K562 (cell line): Measurements from ENCODE around the gene WAS. TPM values are rescaled to one million over a fixed set of nuclear protein-coding genes. Genes with fewer than 3 reads are reported as not detected.

ENCODE experiments used
- ATF1 ChIP-seq, 2 experiments: fragments of 450-650 bp in 1 of 2; IDR thresholded peaks; 2 replicates each; pipeline ENCODE4 v1.6.1; 2016; ENCODE audit warnings: missing compliant biosample characterization in 1 of 2, missing genetic modification characterization in 1 of 2
- FIP1L1 ChIP-seq: fragments of 200-400 bp; formaldehyde crosslinking; IDR thresholded peaks from 2 replicates; pipeline ENCODE4 v1.6.1; 2018; ENCODE audit warnings: mild to moderate bottlenecking, low read depth, low read length; ENCODE audit not compliant: poor library complexity, severe bottlenecking
- MECOM ChIP-seq: fragments of 250-450 bp; sonication (Bioruptor Pico); IDR thresholded peaks from 2 replicates; pipeline ENCODE4 v1.8.0; 2022; ENCODE audit warnings: inconsistent platforms
- MYNN ChIP-seq, 2 experiments: sonication (generic); formaldehyde crosslinking in 1 of 2; IDR thresholded peaks; 2 replicates each; pipeline versions ENCODE4 v1.5.0 to v1.6.1; 2016 to 2020; ENCODE audit warnings: antibody characterized with exemption in 1 of 2, missing genetic modification reagents in 1 of 2
- NFYB ChIP-seq: IDR thresholded peaks from 2 replicates; pipeline ENCODE4 v1.6.1; 2011; ENCODE audit warnings: mild to moderate bottlenecking, moderate library complexity; ENCODE audit not compliant: insufficient read length; ENCODE audit errors: extremely low read depth
- NR2C2 ChIP-seq, 2 experiments: fragments of 200-800 bp in 1 of 2; sonication (Bioruptor generic) in 1 of 2; sonication (generic) in 1 of 2; formaldehyde crosslinking in 1 of 2; IDR thresholded peaks; 2 replicates each; pipeline versions ENCODE4 v1.6.1 to v1.8.0; 2016 to 2022; ENCODE audit warnings: mild to moderate bottlenecking in 1 of 2, missing compliant biosample characterization in 1 of 2, missing genetic modification characterization in 1 of 2, missing genetic modification reagents in 1 of 2
- RAD21 ChIP-seq, 2 experiments: fragments of 250-450 bp in 1 of 2; fragments of 450-650 bp in 1 of 2; sonication (Bioruptor Pico) in 1 of 2; formaldehyde crosslinking in 1 of 2; IDR thresholded peaks in 1 of 2; conservative IDR thresholded peaks in 1 of 2; 2 replicates each; pipeline versions ENCODE4 v1.4.0 to v1.8.0; 2020 to 2022; ENCODE audit warnings: mild to moderate bottlenecking in 2 of 2, moderate library complexity in 1 of 2
- RBM34 ChIP-seq: fragments of 200-400 bp; formaldehyde crosslinking; IDR thresholded peaks from 2 replicates; pipeline ENCODE4 v1.6.1; 2018; ENCODE audit warnings: low read length, borderline replicate concordance; ENCODE audit not compliant: insufficient read depth
- SREBF1 ChIP-seq: fragments of 150-350 bp; IDR thresholded peaks from 2 replicates; pipeline ENCODE4 v1.6.1; 2014; ENCODE audit warnings: antibody characterized with exemption, low read depth, low read length, borderline replicate concordance
- TRIM28 ChIP-seq: fragments of 450-650 bp; IDR thresholded peaks from 2 replicates; pipeline ENCODE4 v1.6.1; 2017
- ZBTB8A ChIP-seq: fragments of 450-650 bp; IDR thresholded peaks from 2 replicates; pipeline ENCODE4 v1.6.1; 2018; ENCODE audit warnings: mild to moderate bottlenecking, moderate library complexity; ENCODE audit not compliant: partially characterized antibody
- ZKSCAN8 ChIP-seq: fragments of 200-800 bp; sonication (Bioruptor generic); IDR thresholded peaks from 2 replicates; pipeline ENCODE4 v1.6.1; 2016; ENCODE audit warnings: missing genetic modification characterization, missing compliant biosample characterization
- ZNF668 ChIP-seq: fragments of 250-450 bp; sonication (Bioruptor Pico); IDR thresholded peaks from 2 replicates; pipeline ENCODE4 v1.8.0; 2022; ENCODE audit warnings: mild to moderate bottlenecking, inconsistent platforms
- polyA plus RNA-seq, 8 experiments: library from polyadenylated mRNA; depleted of rRNA in 4 of 8; stranded (reverse) in 5 of 8; unstranded in 3 of 8; fragments of >200 nt; fragmentation: Nextera tagmentation in 2 of 8; fragmentation: Illumina TruSeq in 1 of 8; extraction: Ambion mirVana in 2 of 8; extraction: Trizol in 1 of 8; gene quantifications; 2 replicates each; pipeline versions ENCODE4 v1.2.1 to v1.2.3, GENCODE V29; 2011 to 2014; ENCODE audit warnings: inconsistent platforms in 1 of 8, missing spikeins in 1 of 8
- total RNA-seq, 7 experiments: library from RNA; depleted of rRNA in 6 of 7; stranded (reverse); fragments of >200 nt in 6 of 7; fragmentation: Illumina TruSeq in 2 of 7; extraction: Trizol in 2 of 7; gene quantifications; 2 replicates each; pipeline versions ENCODE4 v1.2.1 to v1.2.3, GENCODE V29; 2011 to 2021; ENCODE audit warnings: low replicate concordance in 1 of 7
- TF ChIP-seq, protein P1 (sequence below): fragments of 250-450 bp; sonication (Bioruptor Pico); IDR thresholded peaks from 2 replicates; pipeline ENCODE4 v1.4.0; 2020; ENCODE audit warnings: mild to moderate bottlenecking
- TF ChIP-seq, protein P2 (sequence below): fragments of 450-650 bp; IDR thresholded peaks from 2 replicates; pipeline ENCODE4 v1.6.1; 2017; ENCODE audit warnings: mild to moderate bottlenecking, moderate library complexity
- TF ChIP-seq, protein P3 (sequence below): fragments of 250-450 bp; sonication (Bioruptor Pico); IDR thresholded peaks from 2 replicates; pipeline ENCODE4 v1.5.0; 2021; ENCODE audit warnings: mild to moderate bottlenecking, borderline replicate concordance

WAS gene
- total and polyA plus RNA-seq, 9 of the 15 experiments (the other 6 are each of a cell fraction or from before 2014, with no cell fraction given): 0.11 to 16.1 (median 3.8) TPM

DNA sequence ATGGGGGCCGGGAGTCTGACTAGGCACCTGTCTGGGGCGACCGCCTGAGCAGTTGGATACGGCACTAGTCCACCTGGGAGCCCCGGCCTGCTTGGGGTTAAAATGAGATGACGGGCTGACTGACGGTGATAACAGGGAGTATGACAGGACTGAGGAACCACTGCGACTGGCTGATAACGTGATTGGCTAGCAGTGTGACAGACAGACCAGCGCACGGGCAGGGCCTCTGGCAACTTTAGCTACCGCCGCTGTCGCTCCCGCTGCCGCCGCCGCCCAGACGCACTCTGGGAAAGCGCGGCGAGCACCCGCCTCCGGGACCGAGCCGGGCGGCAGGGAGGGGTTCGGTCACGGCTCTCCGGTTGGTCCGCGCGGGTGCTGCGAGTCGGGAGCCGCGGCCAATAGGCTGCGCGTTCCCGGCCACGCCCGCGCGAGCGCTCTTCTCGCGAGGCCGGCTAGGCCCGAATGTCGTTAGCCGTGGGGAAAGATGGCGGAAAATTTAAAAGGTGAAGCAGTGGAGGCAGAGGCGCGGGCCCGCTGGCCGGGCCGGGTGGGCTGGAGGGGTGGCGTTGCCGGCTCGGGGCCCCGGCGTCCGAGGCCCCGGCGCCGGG is 12.8 kb downstream of the WAS start, which contains the start of gene SUV39H1 (continued):
- TF ChIP-seq, protein P1, sequence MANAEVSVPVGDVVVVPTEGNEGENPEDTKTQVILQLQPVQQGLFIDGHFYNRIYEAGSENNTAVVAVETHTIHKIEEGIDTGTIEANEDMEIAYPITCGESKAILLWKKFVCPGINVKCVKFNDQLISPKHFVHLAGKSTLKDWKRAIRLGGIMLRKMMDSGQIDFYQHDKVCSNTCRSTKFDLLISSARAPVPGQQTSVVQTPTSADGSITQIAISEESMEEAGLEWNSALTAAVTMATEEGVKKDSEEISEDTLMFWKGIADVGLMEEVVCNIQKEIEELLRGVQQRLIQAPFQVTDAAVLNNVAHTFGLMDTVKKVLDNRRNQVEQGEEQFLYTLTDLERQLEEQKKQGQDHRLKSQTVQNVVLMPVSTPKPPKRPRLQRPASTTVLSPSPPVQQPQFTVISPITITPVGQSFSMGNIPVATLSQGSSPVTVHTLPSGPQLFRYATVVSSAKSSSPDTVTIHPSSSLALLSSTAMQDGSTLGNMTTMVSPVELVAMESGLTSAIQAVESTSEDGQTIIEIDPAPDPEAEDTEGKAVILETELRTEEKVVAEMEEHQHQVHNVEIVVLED (CRISPR knock-in tag): no peak
- no peak for TF ChIP-seq TRIM28
- TF ChIP-seq SREBF1: no peak
- TF ChIP-seq ZKSCAN8 (CRISPR knock-in tag): no peak
- TF ChIP-seq, protein P2, sequence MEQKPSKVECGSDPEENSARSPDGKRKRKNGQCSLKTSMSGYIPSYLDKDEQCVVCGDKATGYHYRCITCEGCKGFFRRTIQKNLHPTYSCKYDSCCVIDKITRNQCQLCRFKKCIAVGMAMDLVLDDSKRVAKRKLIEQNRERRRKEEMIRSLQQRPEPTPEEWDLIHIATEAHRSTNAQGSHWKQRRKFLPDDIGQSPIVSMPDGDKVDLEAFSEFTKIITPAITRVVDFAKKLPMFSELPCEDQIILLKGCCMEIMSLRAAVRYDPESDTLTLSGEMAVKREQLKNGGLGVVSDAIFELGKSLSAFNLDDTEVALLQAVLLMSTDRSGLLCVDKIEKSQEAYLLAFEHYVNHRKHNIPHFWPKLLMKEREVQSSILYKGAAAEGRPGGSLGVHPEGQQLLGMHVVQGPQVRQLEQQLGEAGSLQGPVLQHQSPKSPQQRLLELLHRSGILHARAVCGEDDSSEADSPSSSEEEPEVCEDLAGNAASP: no peak
- TF ChIP-seq RAD21 (CRISPR knock-in tag; conservative IDR thresholded peaks at IDR 0.05 in 1 of 2, IDR thresholded peaks at IDR 0.05 in 1 of 2): no peak
- no peak for TF ChIP-seq ZBTB8A
- TF ChIP-seq, protein P3, sequence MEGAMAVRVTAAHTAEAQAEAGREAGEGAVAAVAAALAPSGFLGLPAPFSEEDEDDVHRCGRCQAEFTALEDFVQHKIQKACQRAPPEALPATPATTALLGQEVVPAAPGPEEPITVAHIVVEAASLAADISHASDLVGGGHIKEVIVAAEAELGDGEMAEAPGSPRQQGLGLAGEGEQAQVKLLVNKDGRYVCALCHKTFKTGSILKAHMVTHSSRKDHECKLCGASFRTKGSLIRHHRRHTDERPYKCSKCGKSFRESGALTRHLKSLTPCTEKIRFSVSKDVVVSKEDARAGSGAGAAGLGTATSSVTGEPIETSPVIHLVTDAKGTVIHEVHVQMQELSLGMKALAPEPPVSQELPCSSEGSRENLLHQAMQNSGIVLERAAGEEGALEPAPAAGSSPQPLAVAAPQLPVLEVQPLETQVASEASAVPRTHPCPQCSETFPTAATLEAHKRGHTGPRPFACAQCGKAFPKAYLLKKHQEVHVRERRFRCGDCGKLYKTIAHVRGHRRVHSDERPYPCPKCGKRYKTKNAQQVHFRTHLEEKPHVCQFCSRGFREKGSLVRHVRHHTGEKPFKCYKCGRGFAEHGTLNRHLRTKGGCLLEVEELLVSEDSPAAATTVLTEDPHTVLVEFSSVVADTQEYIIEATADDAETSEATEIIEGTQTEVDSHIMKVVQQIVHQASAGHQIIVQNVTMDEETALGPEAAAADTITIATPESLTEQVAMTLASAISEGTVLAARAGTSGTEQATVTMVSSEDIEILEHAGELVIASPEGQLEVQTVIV (CRISPR knock-in tag): no peak
- TF ChIP-seq ATF1 (CRISPR knock-in tag; IDR thresholded peaks at IDR 0.05): no peak
- peak; percentile 86 for TF ChIP-seq ATF1 (tag; IDR thresholded peaks at IDR 0.05)
- no peak for TF ChIP-seq RBM34
- TF ChIP-seq NR2C2 (CRISPR knock-in tag; IDR thresholded peaks at IDR 0.05): 0 out of 2 replicates have a peak, but pooled peaks have one; percentile 38
- TF ChIP-seq NR2C2 (tag; IDR thresholded peaks at IDR 0.05): no peak; the same call in 1 of the 2 replicates
- TF ChIP-seq NFYB: peak; percentile 35
- TF ChIP-seq FIP1L1: no peak
- TF ChIP-seq ZNF668 (CRISPR knock-in tag): no peak
- TF ChIP-seq MYNN (IDR thresholded peaks at IDR 0.05): 0 out of 2 replicates have a peak, but pooled peaks have one; percentile 26
- TF ChIP-seq MYNN (CRISPR knock-in tag; IDR thresholded peaks at IDR 0.05): no peak
- no peak for TF ChIP-seq MECOM (CRISPR knock-in tag)
